ENCODE results near the gene MSANTD4.

Gene MSANTD4

GRCh38 chr11:105986554-105986953 lies 35.5 kb downstream of the MSANTD4 start:
- H2BK5ac ChIP-seq (ENCODE audit: low read length), result no peak overlapping the region
- no peak overlapping the region for H3K23ac ChIP-seq (ENCODE audit: low read length)
- WGBS (ENCODE audit: extremely low coverage, insufficient coverage, low lambda C conversion rate), result no CpG with 5 or more reads among the region's 2 CpGs
- H3K56ac ChIP-seq (ENCODE audit: low read length), result no peak overlapping the region
- no peaks in the 10 kb centered on the region for H3K36me3 ChIP-seq (ENCODE audit: control insufficient read depth, insufficient read depth, low read length)
- no peaks in the 10 kb centered on the region for H3K79me1 ChIP-seq (ENCODE audit: low read length)
- no peak overlapping the region for H3K18ac ChIP-seq (ENCODE audit: low read length)
- H2AK5ac ChIP-seq (ENCODE audit: low read length), result no peak overlapping the region
- no peaks in the 10 kb centered on the region for H3K79me2 ChIP-seq (ENCODE audit: control insufficient read depth, insufficient read depth, low read length)
- no peak overlapping the region for H2BK120ac ChIP-seq (ENCODE audit: low read depth, low read length)
- no peak overlapping the region for H2BK15ac ChIP-seq (replicated peaks; ENCODE audit: low read depth)
- no peak overlapping the region for H3K4me3 ChIP-seq (ENCODE audit: low read length)
- H3K27ac ChIP-seq (ENCODE audit: low read depth, low read length), result no peak overlapping the region
- H4K5ac ChIP-seq (ENCODE audit: low read length), result no peak overlapping the region
- no peaks in the 10 kb centered on the region for H3K27me3 ChIP-seq (ENCODE audit: insufficient read depth, low read length, poor library complexity)
- no peak overlapping the region for H3K4me2 ChIP-seq (ENCODE audit: low read length)
- DNase-seq, result no peak
- no peak overlapping the region for H4K8ac ChIP-seq (ENCODE audit: low read depth, low read length)
- no peak overlapping the region for H3K9ac ChIP-seq (ENCODE audit: low read length)
- no peaks in the 10 kb centered on the region for H3K4me1 ChIP-seq (ENCODE audit: control insufficient read depth, low read depth, low read length)
- H3K4ac ChIP-seq (ENCODE audit: low read depth, low read length), result no peak overlapping the region

GRCh38 chr11:105979997-105980703 lies 41.9 kb downstream of the MSANTD4 start:
- no peaks in the 10 kb centered on the region for H3K36me3 ChIP-seq (ENCODE audit: control insufficient read depth, insufficient read depth, low read length)
- DNase-seq, result no peak
- H3K23ac ChIP-seq (ENCODE audit: low read length), result no peak overlapping the region
- no peak overlapping the region for H3K4ac ChIP-seq (ENCODE audit: low read depth, low read length)
- H3K79me2 ChIP-seq (ENCODE audit: control insufficient read depth, insufficient read depth, low read length), result no peaks in the 10 kb centered on the region
- no CpG with 5 or more reads among the region's 10 CpGs for WGBS (ENCODE audit: extremely low coverage, insufficient coverage, low lambda C conversion rate)
- no peak overlapping the region for H3K18ac ChIP-seq (ENCODE audit: low read length)
- H4K8ac ChIP-seq (ENCODE audit: low read depth, low read length), result no peak overlapping the region
- no peak overlapping the region for H3K4me3 ChIP-seq (ENCODE audit: low read length)
- no peaks in the 10 kb centered on the region for H3K79me1 ChIP-seq (ENCODE audit: low read length)
- no peak overlapping the region for H3K9ac ChIP-seq (ENCODE audit: low read length)
- no peak overlapping the region for H2BK120ac ChIP-seq (ENCODE audit: low read depth, low read length)
- H2BK5ac ChIP-seq (ENCODE audit: low read length), result no peak overlapping the region
- H2AK5ac ChIP-seq (ENCODE audit: low read length), result no peak overlapping the region
- no peak overlapping the region for H3K4me2 ChIP-seq (ENCODE audit: low read length)
- no peak overlapping the region for H3K56ac ChIP-seq (ENCODE audit: low read length)
- no peaks in the 10 kb centered on the region for H3K4me1 ChIP-seq (ENCODE audit: control insufficient read depth, low read depth, low read length)
- H2BK15ac ChIP-seq (replicated peaks; ENCODE audit: low read depth), result no peak overlapping the region
- H3K27ac ChIP-seq (ENCODE audit: low read depth, low read length), result no peak overlapping the region
- H4K5ac ChIP-seq (ENCODE audit: low read length), result no peak overlapping the region
- H3K27me3 ChIP-seq (ENCODE audit: insufficient read depth, low read length, poor library complexity), result no peaks in the 10 kb centered on the region

- Histone ChIP-seq H2BK15ac (replicated peaks; ENCODE audit: low read depth) (no peak overlapping the region), H3K56ac (ENCODE audit: low read length) (no peak overlapping the region), H3K4me2 (ENCODE audit: low read length) (no peak overlapping the region), H2BK5ac (ENCODE audit: low read length) (no peak overlapping the region), H3K4ac (ENCODE audit: low read depth, low read length) (no peak overlapping the region), H2AK5ac (ENCODE audit: low read length) (no peak overlapping the region), H3K79me1 (ENCODE audit: low read length) (no peaks in the 10 kb centered on the region), H3K27ac (ENCODE audit: low read depth, low read length) (no peak overlapping the region), H4K5ac (ENCODE audit: low read length) (no peak overlapping the region), H3K4me1 (ENCODE audit: control insufficient read depth, low read depth, low read length) (no peaks in the 10 kb centered on the region), H3K4me3 (ENCODE audit: low read length) (no peak overlapping the region), H3K9ac (ENCODE audit: low read length) (no peak overlapping the region), H4K8ac (ENCODE audit: low read depth, low read length) (no peak overlapping the region), H3K27me3 (ENCODE audit: insufficient read depth, low read length, poor library complexity) (no peaks in the 10 kb centered on the region), H3K79me2 (ENCODE audit: control insufficient read depth, insufficient read depth, low read length) (no peaks in the 10 kb centered on the region), H3K23ac (ENCODE audit: low read length) (no peak overlapping the region), H3K36me3 (ENCODE audit: control insufficient read depth, insufficient read depth, low read length) (no peaks in the 10 kb centered on the region), H3K18ac (ENCODE audit: low read length) (no peak overlapping the region), H2BK120ac (ENCODE audit: low read depth, low read length) (no peak overlapping the region)
- no peak for DNase-seq
- no CpG with 5 or more reads among the region's 1 CpG for WGBS (ENCODE audit: extremely low coverage, insufficient coverage, low lambda C conversion rate)
Measured at GRCh38 chr11:105975128-105975527, 46.9 kb downstream of the MSANTD4 start.

GRCh38 chr11:105969756-105970155 lies 52.3 kb downstream of the MSANTD4 start:
- H2BK120ac ChIP-seq (ENCODE audit: low read depth, low read length), result no peak overlapping the region
- H3K27ac ChIP-seq (ENCODE audit: low read depth, low read length), result no peak overlapping the region
- H3K4me1 ChIP-seq (ENCODE audit: control insufficient read depth, low read depth, low read length), result no peaks in the 10 kb centered on the region
- H2BK15ac ChIP-seq (replicated peaks; ENCODE audit: low read depth), result no peak overlapping the region
- H2BK5ac ChIP-seq (ENCODE audit: low read length), result no peak overlapping the region
- no peak for DNase-seq
- H3K23ac ChIP-seq (ENCODE audit: low read length), result no peak overlapping the region
- H3K4me3 ChIP-seq (ENCODE audit: low read length), result no peak overlapping the region
- no peaks in the 10 kb centered on the region for H3K79me2 ChIP-seq (ENCODE audit: control insufficient read depth, insufficient read depth, low read length)
- no peak overlapping the region for H4K5ac ChIP-seq (ENCODE audit: low read length)
- H3K36me3 ChIP-seq (ENCODE audit: control insufficient read depth, insufficient read depth, low read length), result no peaks in the 10 kb centered on the region
- no CpG with 5 or more reads among the region's 1 CpG for WGBS (ENCODE audit: extremely low coverage, insufficient coverage, low lambda C conversion rate)
- no peak overlapping the region for H3K18ac ChIP-seq (ENCODE audit: low read length)
- no peak overlapping the region for H2AK5ac ChIP-seq (ENCODE audit: low read length)
- H4K8ac ChIP-seq (ENCODE audit: low read depth, low read length), result no peak overlapping the region
- no peak overlapping the region for H3K9ac ChIP-seq (ENCODE audit: low read length)
- no peak overlapping the region for H3K56ac ChIP-seq (ENCODE audit: low read length)
- no peaks in the 10 kb centered on the region for H3K27me3 ChIP-seq (ENCODE audit: insufficient read depth, low read length, poor library complexity)
- no peaks in the 10 kb centered on the region for H3K79me1 ChIP-seq (ENCODE audit: low read length)
- H3K4ac ChIP-seq (ENCODE audit: low read depth, low read length), result no peak overlapping the region
- no peak overlapping the region for H3K4me2 ChIP-seq (ENCODE audit: low read length)

- H3K4me3 ChIP-seq (ENCODE audit: low read length), result no peak overlapping the region
- no CpG with 5 or more reads among the region's 3 CpGs for WGBS (ENCODE audit: extremely low coverage, insufficient coverage, low lambda C conversion rate)
Measured at GRCh38 chr11:105968021-105968697, 53.9 kb downstream of the MSANTD4 start.

More at GRCh38 chr11:105968021-105968697, 53.9 kb downstream of the MSANTD4 start:
- no peak overlapping the region for H2BK120ac ChIP-seq (ENCODE audit: low read depth, low read length)
- H3K36me3 ChIP-seq (ENCODE audit: control insufficient read depth, insufficient read depth, low read length), result no peaks in the 10 kb centered on the region
- H3K4ac ChIP-seq (ENCODE audit: low read depth, low read length), result no peak overlapping the region
- H2BK5ac ChIP-seq (ENCODE audit: low read length), result no peak overlapping the region
- H3K18ac ChIP-seq (ENCODE audit: low read length), result no peak overlapping the region
- H2BK15ac ChIP-seq (replicated peaks; ENCODE audit: low read depth), result no peak overlapping the region
- no peaks in the 10 kb centered on the region for H3K4me1 ChIP-seq (ENCODE audit: control insufficient read depth, low read depth, low read length)
- no peaks in the 10 kb centered on the region for H3K79me1 ChIP-seq (ENCODE audit: low read length)
- H4K5ac ChIP-seq (ENCODE audit: low read length), result no peak overlapping the region
- no peak for DNase-seq
- no peak overlapping the region for H3K23ac ChIP-seq (ENCODE audit: low read length)
- H3K56ac ChIP-seq (ENCODE audit: low read length), result no peak overlapping the region
- no peaks in the 10 kb centered on the region for H3K27me3 ChIP-seq (ENCODE audit: insufficient read depth, low read length, poor library complexity)
- H3K9ac ChIP-seq (ENCODE audit: low read length), result no peak overlapping the region
- no peak overlapping the region for H2AK5ac ChIP-seq (ENCODE audit: low read length)
- no peak overlapping the region for H3K27ac ChIP-seq (ENCODE audit: low read depth, low read length)
- no peak overlapping the region for H4K8ac ChIP-seq (ENCODE audit: low read depth, low read length)
- H3K79me2 ChIP-seq (ENCODE audit: control insufficient read depth, insufficient read depth, low read length), result no peaks in the 10 kb centered on the region
- H3K4me2 ChIP-seq (ENCODE audit: low read length), result no peak overlapping the region
